ENCODE results near the gene CDK5RAP1. TPM values are rescaled to one million over a fixed set of nuclear protein-coding genes. Genes with fewer than 3 reads are reported as not detected.
"Not testable (repeated sequence)": the region's sequence is repeated elsewhere in the genome, so short reads cannot be mapped to it uniquely, and the experiment has no call there.

Gene CDK5RAP1
- total RNA-seq, 1 donor from 2014 or later, result 59.6 TPM

DNA sequence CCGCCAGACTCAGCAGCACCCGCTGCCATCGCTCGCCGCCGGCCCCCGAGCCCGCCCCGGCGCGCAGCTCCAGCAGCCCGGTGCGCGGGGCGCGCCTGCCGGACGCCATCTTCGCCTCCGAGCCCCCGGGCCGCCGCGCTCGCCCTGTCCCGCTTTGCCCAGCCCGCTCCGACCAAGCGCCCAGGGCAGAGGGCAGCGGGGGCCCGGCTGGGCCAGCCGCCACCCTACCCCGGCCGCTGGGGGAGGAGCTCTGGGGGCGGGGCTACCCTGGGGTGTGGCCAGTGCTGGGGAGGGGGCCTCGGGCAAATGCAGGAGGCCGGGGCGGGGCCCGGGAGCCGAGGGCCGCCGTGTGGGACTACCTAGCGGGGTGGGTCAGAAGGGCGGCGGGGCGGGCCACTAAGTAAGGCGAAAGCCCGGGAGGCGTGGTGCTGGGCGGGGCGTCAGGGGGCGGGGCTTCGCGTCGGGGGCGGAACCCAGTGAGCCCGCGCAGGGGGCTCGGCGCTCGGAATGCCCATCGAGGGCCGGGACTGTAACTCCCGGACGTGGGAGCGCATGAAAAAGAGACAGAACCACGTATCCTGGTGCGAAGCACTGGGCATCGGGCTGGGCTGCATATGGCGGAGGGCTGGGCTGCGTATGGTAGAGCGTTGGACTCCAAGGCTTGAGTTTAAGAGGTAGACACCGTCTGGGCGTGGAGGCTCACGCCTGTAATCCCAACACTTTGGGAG lies 42.4 kb upstream of the CDK5RAP1 start, which contains the start of gene SNTA1:
TSS of gene SNTA1 (minus strand) at position 252 of the 728 bp plus-strand sequence. CDS start at position 109, 143 bp downstream.
- H3K27ac Mint-ChIP-seq, result peak within 1 kb of the TSS; percentile 90
- peaks cover 51% of the 10 kb centered on the region for H3K27me3 Mint-ChIP-seq
- H3K4me1 Mint-ChIP-seq (ENCODE audit: low read depth), result peaks cover 7% of the 10 kb centered on the region
- no peaks in the 10 kb centered on the region for H3K36me3 Mint-ChIP-seq (ENCODE audit: insufficient read depth)
- H3K4me3 Mint-ChIP-seq (ENCODE audit: low read depth), result peak within 1 kb of the TSS; percentile 83
- peaks cover 3% of the 10 kb centered on the region for H3K9me3 Mint-ChIP-seq (ENCODE audit: low read depth)
- TF ChIP-seq CTCF (IDR thresholded peaks at IDR 0.05; ENCODE audit: unreplicated experiment), result no peak
- peak; percentile 95 for DNase-seq (ENCODE audit: low spot score, unreplicated experiment)

GRCh38 chr20:33443006-33443511 lies 41.7 kb upstream of the CDK5RAP1 start:
- no peak for TF ChIP-seq CTCF (IDR thresholded peaks at IDR 0.05; ENCODE audit: unreplicated experiment)
- H3K36me3 Mint-ChIP-seq (ENCODE audit: insufficient read depth), result no peaks in the 10 kb centered on the region
- H3K9me3 Mint-ChIP-seq (ENCODE audit: low read depth), result no peaks in the 10 kb centered on the region
- H3K4me1 Mint-ChIP-seq (ENCODE audit: low read depth), result peaks cover 7% of the 10 kb centered on the region
- H3K27me3 Mint-ChIP-seq, result peaks cover 48% of the 10 kb centered on the region
- H3K4me3 Mint-ChIP-seq (ENCODE audit: low read depth), result peak overlapping the region; percentile 73
- H3K27ac Mint-ChIP-seq, result peak overlapping the region; percentile 37
- DNase-seq (ENCODE audit: low spot score, unreplicated experiment), result no peak

- no peak for TF ChIP-seq CTCF (IDR thresholded peaks at IDR 0.05; ENCODE audit: unreplicated experiment)
- Mint-ChIP-seq H3K9me3 (ENCODE audit: low read depth) (no peaks in the 10 kb centered on the region), H3K36me3 (ENCODE audit: insufficient read depth) (no peaks in the 10 kb centered on the region), H3K4me1 (ENCODE audit: low read depth) (peaks cover 7% of the 10 kb centered on the region), H3K4me3 (ENCODE audit: low read depth) (peak overlapping the region; percentile 73), H3K27me3 (peaks cover 48% of the 10 kb centered on the region), H3K27ac (peak overlapping the region; percentile 37)
- no peak for DNase-seq (ENCODE audit: low spot score, unreplicated experiment)
These were observed 41.1 kb upstream of the CDK5RAP1 start for GRCh38 chr20:33442136-33443005.

GRCh38 chr20:33441142-33441955 lies 40.0 kb upstream of the CDK5RAP1 start:
- Mint-ChIP-seq H3K27ac (peak overlapping the region; percentile 46), H3K27me3 (peaks cover 43% of the 10 kb centered on the region), H3K9me3 (ENCODE audit: low read depth) (no peaks in the 10 kb centered on the region), H3K4me3 (ENCODE audit: low read depth) (peak overlapping the region; percentile 73), H3K36me3 (ENCODE audit: insufficient read depth) (no peaks in the 10 kb centered on the region), H3K4me1 (ENCODE audit: low read depth) (peaks cover 7% of the 10 kb centered on the region)
- DNase-seq (ENCODE audit: low spot score, unreplicated experiment), result no peak
- TF ChIP-seq CTCF (IDR thresholded peaks at IDR 0.05; ENCODE audit: unreplicated experiment), result no peak

DNA sequence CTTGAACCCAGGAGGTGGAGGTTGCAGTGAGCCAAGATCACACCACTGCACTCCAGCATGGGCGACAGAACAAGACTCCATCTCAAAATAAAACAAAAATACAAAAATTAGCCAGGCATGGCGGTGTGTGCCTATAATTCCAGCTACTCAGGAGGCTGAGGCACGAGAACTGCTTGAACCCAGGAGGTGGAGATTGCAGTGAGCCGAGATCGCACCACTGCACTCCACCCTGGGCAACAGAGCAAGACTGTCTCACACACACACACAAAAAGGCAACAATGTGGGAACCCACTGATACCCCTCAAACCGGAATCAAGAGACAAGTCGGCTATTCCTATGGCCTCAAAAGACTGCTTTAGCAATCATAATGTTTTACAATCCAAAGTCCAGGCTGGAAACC lies 39.2 kb upstream of the CDK5RAP1 start:
- H3K36me3 Mint-ChIP-seq (ENCODE audit: insufficient read depth); H3K4me3 Mint-ChIP-seq (ENCODE audit: low read depth); H3K9me3 Mint-ChIP-seq (ENCODE audit: low read depth); DNase-seq (ENCODE audit: low spot score, unreplicated experiment); H3K4me1 Mint-ChIP-seq (ENCODE audit: low read depth); H3K27ac Mint-ChIP-seq: not testable (repeated sequence)
- H3K27me3 Mint-ChIP-seq, result peaks cover 37% of the 10 kb centered on the region

All from progenitor cell of endocrine pancreas (in vitro differentiated cells).